NCI-H1092 (cell line): ENCODE data around the gene HAX1.
"Not testable (repeated sequence)": the region's sequence is repeated elsewhere in the genome, so short reads cannot be mapped to it uniquely, and the experiment has no call there.

Experiments
- DNase-seq: peaks from one replicate; lab custom pipeline; 2025; lab: John Stamatoyannopoulos, UW

Gene HAX1

GRCh38 chr1:154287591-154287990 is 15.2 kb downstream of the HAX1 start:
- not testable (repeated sequence) for DNase-seq

- no peak for DNase-seq
These were observed 16.2 kb downstream of the HAX1 start for GRCh38 chr1:154288661-154289060.

- no peak for DNase-seq
These were observed 18.5 kb downstream of the HAX1 start for GRCh38 chr1:154290921-154291320.

- DNase-seq, result no peak
These were observed 23.2 kb downstream of the HAX1 start for GRCh38 chr1:154295408-154296235.

DNA sequence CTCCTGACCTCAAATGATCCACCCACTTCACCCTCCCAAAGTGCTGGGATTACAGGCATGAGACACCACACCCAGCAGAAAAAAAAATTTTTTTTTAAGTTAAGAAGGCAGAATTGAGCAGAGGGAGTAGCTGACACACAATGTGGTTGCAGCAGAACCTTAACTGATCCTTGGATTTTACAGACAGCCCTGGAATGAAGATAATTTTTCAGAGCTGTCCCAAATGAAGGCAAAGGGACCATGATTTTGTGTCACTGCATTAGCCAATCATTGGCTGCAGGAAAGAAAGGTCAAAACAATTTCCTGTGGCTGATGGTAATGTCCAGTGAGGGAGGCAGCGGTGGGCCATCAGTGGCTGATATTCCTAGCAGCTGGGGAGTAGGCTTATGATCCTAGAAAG is 29.2 kb downstream of the HAX1 start:
- no peak for DNase-seq

DNA sequence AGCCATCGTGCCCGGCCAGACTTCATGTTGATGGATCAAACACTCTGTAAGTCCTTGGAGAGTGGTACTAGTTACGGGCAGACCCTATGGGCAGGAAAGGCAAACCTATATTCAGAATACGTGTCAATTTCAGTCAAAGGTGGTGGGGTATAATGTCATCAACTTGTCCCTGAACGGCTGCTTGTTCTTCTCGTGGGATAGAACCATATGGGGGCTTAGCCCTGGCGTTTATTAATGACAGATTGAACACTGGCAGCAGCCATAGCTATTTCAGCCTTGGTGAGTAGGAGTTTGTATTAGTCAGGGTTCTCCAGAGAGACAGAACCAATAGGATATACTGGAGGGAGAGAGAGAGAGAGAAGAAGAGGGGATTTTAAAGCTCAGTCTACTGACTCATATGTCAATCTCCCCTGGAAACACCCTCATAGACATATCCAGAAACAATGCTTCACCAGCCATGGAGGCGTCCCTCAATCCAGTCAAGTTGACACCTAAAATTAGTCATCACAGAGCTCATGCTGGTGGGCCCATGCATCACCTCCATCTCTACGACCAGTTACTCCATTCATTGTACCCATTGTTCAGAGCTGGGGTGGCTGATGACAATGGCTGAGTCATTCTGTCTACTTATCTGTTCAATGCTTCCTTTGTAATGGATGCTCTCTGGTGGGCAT is 32.4 kb downstream of the HAX1 start:
- DNase-seq, result no peak

- no peak for DNase-seq
These were observed 33.7 kb downstream of the HAX1 start for GRCh38 chr1:154306151-154306550.

GRCh38 chr1:154307670-154308270 is 35.3 kb downstream of the HAX1 start:
- DNase-seq, result not testable (repeated sequence)

- DNase-seq, result not testable (repeated sequence)
These were observed 36.7 kb downstream of the HAX1 start for GRCh38 chr1:154309136-154309535.

GRCh38 chr1:154312229-154313065 is 40.0 kb downstream of the HAX1 start:
- DNase-seq, result not testable (repeated sequence)

GRCh38 chr1:154313066-154313356 is 40.6 kb downstream of the HAX1 start:
- no peak for DNase-seq

- not testable (repeated sequence) for DNase-seq
These were observed 41.8 kb downstream of the HAX1 start for GRCh38 chr1:154314226-154314625.

GRCh38 chr1:154316704-154317103 is 44.3 kb downstream of the HAX1 start:
- no peak for DNase-seq

GRCh38 chr1:154318386-154318785 is 46.0 kb downstream of the HAX1 start:
- DNase-seq, result no peak

DNA sequence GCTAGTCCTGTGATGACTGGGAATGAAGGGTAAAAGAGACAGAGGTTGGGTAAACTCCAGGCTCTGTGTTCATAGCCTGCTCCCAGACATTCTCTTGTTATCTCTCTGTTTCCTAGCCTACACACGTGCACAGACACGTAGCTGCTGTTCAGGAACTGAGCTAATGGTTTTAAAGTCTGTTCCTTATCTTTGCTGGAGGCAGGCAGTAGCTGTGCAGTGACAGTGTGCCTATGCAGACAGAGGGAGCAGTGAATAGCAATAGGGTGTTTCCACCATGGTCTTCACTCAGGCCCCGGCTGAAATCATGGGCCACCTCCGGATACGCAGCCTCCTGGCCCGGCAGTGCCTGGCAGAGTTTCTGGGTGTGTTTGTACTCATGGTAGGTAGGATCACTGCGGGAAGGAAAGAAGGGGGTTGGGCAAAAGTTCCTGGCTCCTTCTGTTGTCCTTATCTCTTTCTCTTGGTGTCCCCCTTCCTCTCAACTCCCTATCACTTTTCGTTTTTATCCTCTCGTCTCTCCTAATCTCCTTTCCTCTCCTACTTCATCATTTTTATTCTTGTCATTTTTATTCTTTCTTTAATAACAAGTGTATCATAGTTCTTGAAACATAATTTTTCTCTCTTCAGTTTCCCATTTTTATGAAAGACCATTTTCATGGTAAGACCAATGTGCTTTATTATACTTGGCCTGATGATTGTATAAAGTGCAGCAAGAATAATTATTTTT is 48.6 kb downstream of the HAX1 start, which contains the start of gene AQP10:
Gene AQP10 (plus strand): TSS at position 212 of the 727 bp plus-strand sequence. CDS start 63 bp downstream, at position 275.
- no peak for DNase-seq

- DNase-seq, result not testable (repeated sequence)
These were observed 49.1 kb downstream of the HAX1 start for GRCh38 chr1:154321609-154321934.

DNA sequence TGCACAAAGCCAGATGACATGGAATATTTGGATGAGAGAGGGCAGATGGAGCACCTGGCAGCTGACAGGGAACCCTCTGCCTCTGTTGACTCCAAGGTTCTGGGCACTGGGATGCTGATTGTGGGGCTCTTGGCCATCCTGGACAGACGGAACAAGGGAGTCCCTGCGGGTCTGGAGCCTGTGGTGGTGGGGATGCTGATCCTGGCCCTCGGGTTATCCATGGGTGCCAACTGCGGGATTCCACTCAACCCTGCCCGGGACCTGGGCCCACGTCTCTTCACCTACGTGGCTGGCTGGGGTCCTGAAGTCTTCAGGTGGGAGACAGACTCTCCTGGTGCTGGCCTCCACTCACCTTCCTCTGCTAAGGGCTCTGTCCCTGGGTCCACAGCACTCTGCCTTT is 51.1 kb downstream of the HAX1 start:
- DNase-seq, result no peak

- no peak for DNase-seq
These were observed 51.8 kb downstream of the HAX1 start for GRCh38 chr1:154324241-154324640.

GRCh38 chr1:154324669-154325582 is 52.5 kb downstream of the HAX1 start, which contains the start of gene ATP8B2:
Gene ATP8B2 (plus strand): TSS chr1:154325525. CDS start chr1:154328142, 2,617 bp downstream.
- DNase-seq, result peak; percentile 74
